HG02884 (cell line): ENCODE measurements around the gene PLA2R1.
A peak's percentile ranks its signal among the peaks of the same experiment; 100 is the strongest.

Experiments
- ATAC-seq: cut with Tn5 transposase; IDR thresholded peaks from one replicate; pipeline ENCODE4 v1.9.1; 2021; ENCODE audit warnings: mild to moderate bottlenecking, moderate library complexity; ENCODE audit not compliant: unreplicated experiment

PLA2R1 gene

GRCh38 chr2:159897720-159898119 is 164.7 kb downstream of the PLA2R1 start:
- ATAC-seq, result no peak

- ATAC-seq, result no peak
Measured at GRCh38 chr2:159897081-159897480, 165.3 kb downstream of the PLA2R1 start.

DNA sequence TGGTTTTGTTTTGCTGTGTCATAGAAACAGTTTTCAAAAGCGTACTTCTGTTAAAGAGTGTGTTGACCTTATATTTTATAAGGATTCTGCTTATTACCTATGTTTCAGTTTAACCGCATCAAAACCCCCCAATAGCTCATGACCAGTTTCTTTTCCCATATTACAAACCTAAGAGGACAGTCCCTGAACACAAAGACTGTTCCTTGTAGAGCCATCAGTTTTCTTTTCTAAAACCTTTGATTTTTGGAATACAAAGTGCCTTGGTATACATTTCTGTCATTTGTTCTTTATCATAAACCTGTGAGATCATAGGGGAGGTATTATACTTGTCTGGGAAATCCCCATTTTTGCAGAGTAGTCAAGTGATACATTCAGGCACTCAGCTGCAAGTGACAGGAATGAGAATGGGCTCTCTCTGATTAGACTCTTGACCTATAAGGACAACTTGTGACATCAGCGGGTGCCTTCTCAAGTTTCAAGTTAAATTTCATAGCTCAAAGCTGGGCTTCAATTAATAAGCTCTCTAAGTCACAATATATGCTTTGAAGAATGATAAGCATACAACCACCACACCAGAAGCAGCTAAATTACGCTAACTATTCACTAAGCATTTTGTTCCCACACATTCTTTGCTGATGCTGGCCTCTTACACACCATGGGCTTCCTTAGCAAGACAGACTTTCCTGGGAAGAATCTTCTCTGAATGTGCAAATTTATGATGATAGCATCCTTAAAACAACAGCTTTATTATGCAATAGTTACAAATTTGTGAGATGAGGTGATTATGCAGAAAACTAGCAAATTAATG is 167.0 kb downstream of the PLA2R1 start:
- peak; percentile 65 for ATAC-seq

- no peak for ATAC-seq
Measured at GRCh38 chr2:159894145-159894838, 168.1 kb downstream of the PLA2R1 start.

DNA sequence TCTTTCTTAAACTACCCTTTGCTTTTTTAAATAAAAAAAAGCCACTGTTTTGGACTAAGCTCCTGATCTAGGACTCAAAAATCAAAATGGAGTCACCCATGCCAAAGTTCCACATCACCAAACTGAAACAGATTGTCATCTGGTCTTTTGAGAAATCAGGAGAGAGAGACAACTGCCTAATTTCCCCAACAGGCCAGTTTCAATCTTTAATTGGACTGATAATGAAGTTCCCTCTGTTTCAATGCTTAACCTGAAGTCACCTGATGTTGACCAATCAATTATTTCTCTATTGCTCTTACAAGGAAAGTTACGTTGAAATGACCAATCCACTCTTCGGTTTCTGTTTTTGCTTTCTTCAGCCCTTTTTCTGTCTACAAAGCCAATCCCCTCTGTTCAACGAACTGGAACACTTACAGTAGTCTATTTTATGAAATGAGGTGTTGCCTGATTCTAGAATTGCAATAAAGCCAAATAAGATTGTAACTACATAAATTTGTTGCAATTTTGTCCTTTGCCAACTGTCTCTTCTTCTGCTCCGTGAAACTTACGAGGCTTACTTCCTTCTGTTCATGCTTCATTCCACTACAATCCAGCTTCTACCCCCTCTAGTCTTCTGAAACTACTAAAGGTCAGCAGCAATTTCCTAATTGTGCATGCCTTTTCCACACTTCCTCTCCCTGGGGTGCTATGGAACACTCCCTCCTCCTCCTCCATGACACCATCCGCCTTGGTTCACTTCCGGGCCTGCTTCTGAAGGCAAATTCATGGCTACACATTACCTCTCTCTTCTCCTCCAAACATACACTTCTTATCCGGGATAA is 169.2 kb downstream of the PLA2R1 start:
- ATAC-seq, result no peak

GRCh38 chr2:159891917-159892730 is 170.3 kb downstream of the PLA2R1 start:
- no peak for ATAC-seq

DNA sequence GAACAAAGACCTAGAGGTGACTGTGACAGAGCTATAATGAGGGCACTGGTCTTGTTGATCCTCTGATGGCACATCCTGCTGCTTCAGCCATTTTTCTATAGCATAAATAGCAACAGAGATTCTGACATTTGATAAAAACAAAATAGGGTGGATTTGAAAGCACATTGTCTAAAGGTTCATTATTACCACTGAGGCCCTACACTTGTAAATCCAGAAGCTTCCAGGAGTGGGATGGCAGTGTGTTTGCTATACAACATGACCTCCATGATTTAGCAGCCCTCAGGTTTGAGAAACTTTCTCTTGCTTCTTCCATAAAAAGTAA is 171.2 kb downstream of the PLA2R1 start:
- no peak for ATAC-seq

DNA sequence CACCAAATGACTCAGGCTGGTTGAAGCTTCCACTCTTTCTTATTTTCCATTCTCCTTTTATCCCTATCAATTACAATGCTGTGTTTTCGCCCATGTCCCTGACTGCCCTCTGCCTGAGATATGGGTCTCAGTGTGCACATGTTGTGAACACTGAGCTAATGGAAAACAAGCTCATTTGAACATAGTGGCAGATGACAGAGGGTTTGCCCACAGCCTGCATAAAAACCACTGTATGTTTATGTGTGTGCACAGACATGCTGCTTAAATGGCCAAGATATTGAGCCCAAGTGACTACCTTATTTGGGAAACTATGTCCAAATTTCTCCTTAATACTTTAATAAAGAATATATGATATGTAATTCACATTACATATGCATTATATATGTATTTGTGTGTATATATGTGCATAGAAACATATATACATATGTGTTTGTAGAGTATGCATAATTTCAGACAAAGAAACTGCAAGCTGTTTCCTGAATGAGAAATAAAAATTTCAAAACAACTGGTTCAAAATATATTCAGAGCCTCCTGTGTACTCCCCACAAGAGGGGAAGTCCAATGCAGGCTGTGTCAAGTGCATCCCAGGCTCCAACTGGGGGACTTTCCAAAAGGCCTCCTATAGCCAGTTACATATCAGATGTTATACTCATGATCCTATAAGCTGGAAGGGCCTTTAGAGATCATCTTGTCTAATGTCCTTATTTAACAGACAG is 171.7 kb downstream of the PLA2R1 start:
- ATAC-seq, result peak; percentile 42

GRCh38 chr2:159882130-159882745 is 180.2 kb downstream of the PLA2R1 start:
- no peak for ATAC-seq
